Left cardiac atrium (tissue), 4 donors: ENCODE results near the gene USB1. TPM values are rescaled to one million over a fixed set of nuclear protein-coding genes. Genes with fewer than 3 reads are reported as not detected.

ENCODE experiments used
- ATAC-seq, 2 donors: fragments of 200-7000 bp; cut with Tn5 transposase; one replicate each; pipeline ENCODE4 v1.9.1; 2020; ENCODE audit warnings: mild to moderate bottlenecking in 2 of 2, moderate library complexity in 2 of 2
- DNase-seq: peaks from one replicate; pipeline ENCODE4 v3.0.0-alpha.2; 2020
- intact Hi-C, 2 donors: fragments of 100-400 bp; cut with DNase I; formaldehyde crosslinking; loops; one replicate each; pipeline versions ENCODE4 v1.14.1 to v1.15.1; 2022 to 2023
- long read RNA-seq: library from polyadenylated mRNA; unstranded; transcript quantifications from one replicate; pipeline ENCODE4 v2.0.0, GENCODE V29; 2021
- total RNA-seq, 2 donors: library from RNA; stranded (reverse); fragmentation: NEBNext Ultra II Directional; extraction: Animal tissue kit (Norgen Biotek cat#: 25700); gene quantifications; one replicate each; pipeline ENCODE4 v1.2.1, GENCODE V29; 2021
- donor health status: DM: no; HTN: yes; CAD: no.
- donor health status: DM: no; HTN: yes; CAD: no; lungs with severe emphysema.
- donor health status: DM: yes; HTN: yes; CAD: no.
- donor health status: Dilated cardiomyopathy.

The USB1 gene, protein sequence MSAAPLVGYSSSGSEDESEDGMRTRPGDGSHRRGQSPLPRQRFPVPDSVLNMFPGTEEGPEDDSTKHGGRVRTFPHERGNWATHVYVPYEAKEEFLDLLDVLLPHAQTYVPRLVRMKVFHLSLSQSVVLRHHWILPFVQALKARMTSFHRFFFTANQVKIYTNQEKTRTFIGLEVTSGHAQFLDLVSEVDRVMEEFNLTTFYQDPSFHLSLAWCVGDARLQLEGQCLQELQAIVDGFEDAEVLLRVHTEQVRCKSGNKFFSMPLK
- total RNA-seq, result 10 to 100 TPM; 32.3 to 37.7 TPM
- long read RNA-seq, partial matches to known transcripts, result 3 of 5 reads
- long read RNA-seq, other reads (novel, unspliced or antisense), result 1 of 5 reads

DNA sequence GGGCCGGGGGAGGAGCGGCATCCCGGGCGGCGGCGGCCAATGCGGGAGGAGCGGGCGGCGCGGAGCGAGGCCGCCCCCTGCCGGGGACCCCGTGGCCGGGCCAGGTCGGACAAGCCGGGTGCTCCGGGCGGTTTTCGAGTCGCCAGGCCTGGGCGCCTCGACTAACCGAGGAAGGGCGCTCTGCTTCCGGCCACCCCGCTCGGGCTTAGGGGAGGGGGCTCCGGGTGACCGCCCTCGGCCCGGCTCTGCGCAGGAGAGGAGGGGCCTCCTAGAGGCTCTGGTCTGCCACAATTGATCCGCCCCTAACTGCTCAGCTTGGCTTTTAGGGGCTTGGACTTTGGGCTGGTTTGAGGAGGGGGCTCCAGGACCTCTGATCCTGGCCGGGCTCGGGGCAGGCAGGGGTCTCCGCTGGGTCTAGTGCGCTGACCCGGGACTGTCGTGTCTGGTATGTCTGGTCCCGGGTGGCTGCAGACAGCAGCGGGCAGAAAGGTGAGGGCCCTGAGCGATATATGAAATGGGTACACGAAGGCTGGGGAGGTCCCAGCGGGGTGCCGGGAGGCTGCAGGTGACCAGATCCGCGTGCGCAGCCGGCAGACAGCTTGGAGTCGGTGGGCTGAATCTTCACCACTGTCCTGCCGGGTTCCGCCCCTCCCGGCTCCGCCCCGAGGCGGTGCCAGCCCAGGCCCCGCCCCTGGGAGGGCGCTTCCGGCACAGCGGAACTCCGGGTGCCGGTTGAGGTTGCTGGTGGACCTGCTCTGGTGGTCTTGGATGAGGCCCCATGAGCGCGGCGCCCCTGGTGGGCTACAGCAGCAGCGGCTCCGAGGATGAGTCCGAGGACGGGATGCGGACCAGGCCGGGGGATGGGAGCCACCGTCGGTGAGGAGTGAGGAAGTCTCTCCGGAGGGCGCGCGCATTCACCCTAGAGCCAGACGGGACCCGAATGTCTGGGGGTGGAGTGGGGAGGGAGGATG lies at the start of gene USB1:
Gene USB1, plus strand, starts transcription at position 702 of the 971 bp plus-strand sequence. Its CDS starts 77 bp downstream, at position 779.
- ATAC-seq (peak; percentile 95), DNase-seq (peak; percentile 88)
- intact Hi-C loops, result loop anchor here in 1 of 2 donors (2.0 to 5.0 kb wide), 2 partner anchors 102 to 244 kb away; no protein-coding TSS in a partner anchor

GRCh38 chr16:57952909-57953308 lies 48.3 kb upstream of the USB1 start:
- ATAC-seq (no peak), DNase-seq (no peak)
- intact Hi-C loops, result no loop called here

DNA sequence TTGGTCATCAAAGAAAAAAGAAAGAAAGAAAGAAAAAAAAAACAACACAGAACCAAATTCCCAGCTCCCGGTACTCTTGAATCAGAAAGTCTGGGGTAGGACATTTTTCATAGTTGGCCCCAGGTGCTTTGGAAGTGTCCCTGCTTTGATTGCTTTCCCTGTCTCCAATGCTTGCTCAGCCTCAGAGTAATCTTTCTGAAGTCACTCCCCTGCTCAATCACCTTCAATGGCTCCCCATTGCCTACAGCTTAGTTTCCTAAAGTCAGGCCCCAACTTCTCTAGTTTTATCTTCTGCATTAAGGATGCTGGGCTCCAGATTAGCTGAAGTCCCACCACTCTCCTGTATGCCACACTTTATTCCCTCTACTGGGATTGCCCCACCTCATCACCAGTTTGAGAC lies 47.4 kb upstream of the USB1 start:
- ATAC-seq (no peak), DNase-seq (no peak)
- intact Hi-C loops, result no loop called here

DNA sequence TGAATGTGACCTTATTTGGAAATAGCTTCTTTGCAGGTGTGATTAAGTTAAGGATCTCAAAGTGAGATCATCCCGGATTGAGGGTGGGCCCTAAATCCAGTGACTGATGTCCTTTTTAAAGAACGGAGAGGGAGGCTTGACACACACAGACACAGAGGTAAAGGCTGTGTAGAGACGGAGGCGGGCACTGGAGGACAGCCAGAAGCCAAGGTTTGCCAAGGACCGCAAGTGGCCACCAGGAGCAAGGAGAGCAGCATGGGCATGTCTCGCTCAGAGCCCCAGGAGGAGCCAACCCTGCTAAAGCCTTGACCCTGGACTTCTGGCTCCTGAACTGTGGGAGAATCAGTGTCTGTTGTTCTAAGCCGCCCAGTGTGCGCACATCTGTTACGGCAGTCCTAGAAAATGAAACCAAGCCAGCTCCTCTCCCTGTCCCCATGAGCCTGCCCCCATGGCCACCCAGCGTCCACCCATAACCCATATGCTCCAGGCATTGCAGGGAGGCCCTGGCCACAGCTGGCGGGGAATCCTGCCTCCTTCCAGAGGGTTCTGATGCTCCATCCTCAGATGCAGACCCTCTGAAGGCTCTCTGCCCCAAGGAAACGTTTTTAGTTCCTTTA lies 45.5 kb upstream of the USB1 start:
- intact Hi-C loops, result no loop called here
- DNase-seq, result no peak
- ATAC-seq, result peak; percentile 36 to 50

GRCh38 chr16:57956270-57956808 lies 44.9 kb upstream of the USB1 start:
- ATAC-seq (no peak), DNase-seq (no peak)
- intact Hi-C loops, result no loop called here

DNA sequence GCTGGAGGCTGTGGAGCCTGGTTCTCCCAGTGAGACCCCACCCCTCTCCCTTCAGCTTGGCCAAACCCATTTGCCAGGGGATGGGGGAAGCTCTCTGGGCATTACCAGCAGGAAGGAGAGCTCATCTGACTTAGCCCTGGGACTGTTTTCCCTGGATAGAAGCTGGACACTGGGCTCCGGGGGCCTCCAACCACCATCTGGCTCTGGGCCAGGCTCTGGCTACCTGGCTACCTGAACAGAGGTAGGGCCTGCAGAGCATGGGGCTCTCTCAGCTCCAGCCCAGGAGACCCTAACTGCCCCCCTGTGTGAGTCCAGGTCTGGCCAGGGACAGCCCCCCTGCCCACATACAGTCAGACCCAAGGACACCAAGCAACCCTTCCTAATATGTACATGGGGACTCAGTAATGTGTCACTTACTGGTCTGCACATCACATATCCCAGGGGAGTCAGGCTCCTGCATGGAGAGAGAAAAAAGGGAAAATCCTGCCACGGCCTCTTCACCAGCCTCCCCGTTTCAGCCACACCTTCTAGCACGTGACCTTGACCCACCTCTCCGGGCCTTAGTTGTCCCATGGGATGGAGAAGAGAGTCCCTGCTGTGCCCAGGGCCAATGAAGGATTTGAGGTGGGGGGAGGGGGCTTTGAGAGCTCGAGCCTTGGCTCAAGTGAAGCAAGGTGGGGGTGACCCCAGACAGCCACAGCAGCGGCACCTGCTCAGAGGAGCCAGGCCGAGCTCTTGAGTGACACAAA lies 44.1 kb upstream of the USB1 start:
- DNase-seq (no peak), ATAC-seq (no peak)
- intact Hi-C loops, result no loop called here

- no peak for ATAC-seq
- intact Hi-C loops, result no loop called here
- no peak for DNase-seq
Observed at GRCh38 chr16:57957673-57958392, 43.4 kb upstream of the USB1 start.

- intact Hi-C loops, result no loop called here
- ATAC-seq (no peak), DNase-seq (no peak)
Observed at GRCh38 chr16:57958544-57958943, 42.7 kb upstream of the USB1 start.

DNA sequence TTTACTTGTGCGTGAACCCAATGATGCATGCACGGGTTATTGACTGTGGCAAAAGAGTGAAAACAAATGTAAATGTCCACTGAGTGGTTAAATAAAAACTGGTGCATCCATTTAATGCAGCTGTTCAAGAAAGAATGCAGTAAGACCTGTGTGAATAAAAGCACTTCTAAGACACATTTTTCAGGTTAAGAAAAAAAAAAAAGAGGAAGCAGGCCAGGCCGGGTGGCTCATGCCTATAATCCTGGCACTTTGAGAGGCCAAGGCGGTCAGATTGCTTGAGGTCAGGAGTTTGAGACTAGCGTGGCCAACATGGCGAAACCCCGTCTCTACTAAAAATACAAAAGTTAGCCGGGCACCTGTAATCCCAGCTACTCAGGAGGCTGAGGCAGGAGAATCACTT lies 42.1 kb upstream of the USB1 start:
- ATAC-seq (no peak), DNase-seq (no peak)
- intact Hi-C loops, result no loop called here

DNA sequence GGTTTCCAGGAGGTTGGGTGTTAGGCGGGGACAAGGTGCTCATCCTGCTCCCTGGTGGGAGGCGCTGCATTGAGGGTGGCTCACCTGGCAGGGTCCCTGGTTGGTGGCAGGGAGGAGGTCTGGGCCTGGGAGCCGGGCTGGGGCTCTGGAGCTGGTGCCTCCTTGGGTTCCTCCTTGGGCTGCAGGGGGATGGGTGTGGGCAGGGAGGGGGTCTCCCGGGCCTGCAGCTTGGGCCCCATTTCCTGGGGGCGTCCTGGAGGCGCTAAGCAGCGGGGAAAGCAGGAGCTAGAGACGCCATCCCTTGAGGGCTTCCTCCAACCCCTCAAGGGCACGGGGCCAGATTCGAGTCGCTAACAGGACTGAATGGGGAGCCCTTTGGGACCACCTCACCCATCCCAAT lies 41.4 kb upstream of the USB1 start:
- no peak for DNase-seq
- no peak for ATAC-seq
- intact Hi-C loops, result no loop called here

GRCh38 chr16:57960310-57960709 lies 40.9 kb upstream of the USB1 start:
- ATAC-seq, result no peak

DNA sequence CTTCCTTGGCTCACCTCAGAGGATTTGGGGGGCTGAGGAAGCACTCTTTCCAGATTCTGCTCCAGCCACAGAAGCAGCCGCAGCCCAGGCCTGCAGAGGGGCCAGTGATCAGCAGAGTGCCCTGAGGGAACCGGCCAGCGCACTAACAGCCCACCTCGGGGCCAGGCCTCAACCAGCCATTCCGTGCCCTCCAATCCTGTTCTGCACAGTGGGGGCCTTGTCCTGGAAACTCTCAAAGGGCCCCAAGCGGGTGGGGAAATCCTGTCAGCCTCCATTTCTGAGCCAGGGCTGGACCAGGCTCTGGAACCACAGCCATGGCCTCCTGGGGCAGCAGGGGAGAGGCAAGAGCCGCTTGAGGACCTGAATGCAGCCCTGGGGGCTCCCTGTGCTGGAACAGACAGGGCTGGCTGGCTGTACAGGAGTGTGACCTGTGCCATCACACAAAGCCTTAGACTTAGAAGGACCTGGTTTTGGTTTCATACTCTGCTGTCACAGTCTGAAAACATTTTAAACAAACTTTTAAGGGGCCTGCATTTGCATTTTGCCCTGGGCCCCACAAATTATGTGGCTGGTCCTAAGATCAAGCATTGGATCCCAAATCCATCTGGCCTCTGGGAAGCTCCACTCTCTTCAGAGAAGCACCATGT lies 40.3 kb upstream of the USB1 start:
- DNase-seq (no peak), ATAC-seq (no peak)
- intact Hi-C loops, result no loop called here

More at GRCh38 chr16:57960310-57960709, 40.9 kb upstream of the USB1 start:
- DNase-seq, result no peak
- intact Hi-C loops, result no loop called here

DNA sequence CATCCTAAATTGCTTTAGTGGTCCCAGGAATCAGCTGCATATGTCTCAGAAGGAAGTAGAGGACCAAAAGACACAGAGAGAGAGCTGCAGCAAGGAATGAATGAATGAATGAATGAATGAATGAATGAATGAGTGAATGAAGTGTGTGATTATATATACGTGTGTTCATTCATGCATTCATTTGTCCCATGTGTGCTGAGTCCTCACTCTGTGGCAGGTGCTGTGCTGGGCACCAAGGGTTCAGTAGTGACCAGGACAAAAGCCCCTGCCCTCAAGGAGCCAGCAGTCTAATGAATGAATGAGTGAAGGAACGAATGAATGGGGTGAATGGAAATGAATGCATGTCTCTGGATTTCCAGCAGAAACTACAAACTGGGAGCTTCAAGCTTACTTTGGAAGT lies 39.7 kb upstream of the USB1 start:
- DNase-seq (no peak), ATAC-seq (no peak)
- intact Hi-C loops, result no loop called here

DNA sequence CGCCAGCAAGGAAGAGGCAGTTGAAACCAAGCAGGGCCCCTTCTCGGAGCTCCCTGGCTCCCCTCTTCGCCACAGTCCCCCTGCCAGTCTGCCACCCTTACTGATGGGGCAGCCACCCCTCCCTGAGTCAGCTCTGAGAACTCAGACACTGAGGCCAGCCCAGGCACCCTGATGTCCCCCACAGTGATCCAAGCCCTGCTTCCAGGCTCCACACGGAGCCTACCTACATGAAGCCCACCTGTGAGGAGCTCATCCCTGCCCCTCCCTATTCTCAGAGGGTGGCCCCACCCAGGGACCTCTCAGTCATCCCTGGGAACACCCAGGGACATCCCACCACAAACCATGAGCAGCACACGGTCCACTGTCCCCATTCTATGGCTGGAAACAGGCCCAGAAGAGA lies 39.2 kb upstream of the USB1 start:
- intact Hi-C loops, result no loop called here

DNA sequence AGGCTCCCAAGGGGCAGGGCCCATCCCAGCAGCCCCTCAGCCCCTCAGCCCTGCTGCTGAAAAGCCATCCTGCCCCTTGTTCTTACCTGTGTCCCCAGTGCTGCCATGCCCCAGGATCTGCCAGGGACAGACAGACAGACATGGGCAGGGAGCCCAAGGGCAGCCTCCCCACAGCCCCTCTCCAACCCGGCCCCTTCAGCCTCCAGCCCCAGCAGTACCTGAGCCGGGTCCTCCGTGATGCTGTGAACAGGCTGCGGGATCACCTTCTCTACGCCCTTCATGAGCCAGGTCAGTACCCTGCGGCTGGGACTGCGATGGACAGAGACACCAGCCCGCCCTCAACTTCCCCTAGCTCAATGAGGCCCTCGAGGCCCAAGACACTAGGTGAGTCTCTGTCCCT lies 38.5 kb upstream of the USB1 start:
- DNase-seq (no peak), ATAC-seq (no peak)
- intact Hi-C loops, result no loop called here

More for the DNA sequence above, 39.2 kb upstream of the USB1 start:
- ATAC-seq (no peak), DNase-seq (no peak)

GRCh38 chr16:57964157-57964700 lies 37.0 kb upstream of the USB1 start:
- DNase-seq (no peak), ATAC-seq (no peak)
- intact Hi-C loops, result no loop called here

- intact Hi-C loops, result no loop called here
- ATAC-seq (peak in 1 of 2 donors; percentile 80), DNase-seq (no peak)
Observed at GRCh38 chr16:57966204-57966771, 34.9 kb upstream of the USB1 start.
